Heart left ventricle (tissue), 16 donors: ENCODE measurements around the gene CAPN14. TPM values are rescaled to one million over a fixed set of nuclear protein-coding genes. Genes with fewer than 3 reads are reported as not detected.

Experiments
- ATAC-seq, 4 donors: fragments of 200-7000 bp; cut with Tn5 transposase; one replicate each; pipeline ENCODE4 v1.9.1; 2020 to 2022; ENCODE audit warnings: moderate library complexity in 4 of 4, mild to moderate bottlenecking in 3 of 4, moderate number of reproducible peaks in 1 of 4
- DNase-seq, 5 donors: peaks; one replicate each; pipeline ENCODE4 v3.0.0-alpha.2; 2020
- H3K27ac ChIP-seq, 12 donors: fragments of 200-600 bp; sonication (generic) in 4 of 12; one replicate each; pipeline versions ENCODE4 v1.5.0 to v1.8.0; 2016 to 2022; ENCODE audit warnings: mild to moderate bottlenecking in 2 of 12
- H3K27me3 ChIP-seq, 9 donors: fragments of 200-600 bp; sonication (generic) in 2 of 9; one replicate each; pipeline versions ENCODE4 v1.5.1 to v1.8.0; 2016 to 2022; ENCODE audit warnings: mild to moderate bottlenecking in 3 of 9
- H3K36me3 ChIP-seq, 9 donors: fragments of 200-600 bp; sonication (generic) in 2 of 9; one replicate each; pipeline versions ENCODE4 v1.5.0 to v1.8.0; 2018 to 2022; ENCODE audit warnings: mild to moderate bottlenecking in 2 of 9
- H3K4me1 ChIP-seq, 12 donors: fragments of 200-600 bp; sonication (generic) in 4 of 12; one replicate each; pipeline versions ENCODE4 v1.5.0 to v1.8.0; 2016 to 2022; ENCODE audit warnings: mild to moderate bottlenecking in 3 of 12
- H3K4me3 ChIP-seq, 12 donors: fragments of 200-600 bp; sonication (generic) in 4 of 12; one replicate each; pipeline versions ENCODE4 v1.5.0 to v1.8.0; 2017 to 2022; ENCODE audit warnings: mild to moderate bottlenecking in 9 of 12, moderate library complexity in 4 of 12
- H3K9me3 ChIP-seq, 12 donors: fragments of 200-600 bp; sonication (generic) in 4 of 12; one replicate each; pipeline versions ENCODE4 v1.5.0 to v1.8.0; 2016 to 2022; ENCODE audit warnings: mild to moderate bottlenecking in 1 of 12
- POLR2A ChIP-seq, 2 donors: fragments of 450-650 bp; IDR thresholded peaks; one replicate each; pipeline ENCODE4 v1.6.1; 2017; ENCODE audit warnings: antibody characterized with exemption in 2 of 2, mild to moderate bottlenecking in 2 of 2, moderate library complexity in 2 of 2
- WGBS, 4 donors: extraction: QIAGEN DNeasy Blood & Tissue Kit in 2 of 4; methylation state at CpG; one replicate each; pipeline versions ENCODE4 v1.1.5 to v1.1.7; 2013 to 2018; 5-methylcytosine and 5-hydroxymethylcytosine counted together
- intact Hi-C, 10 donors: fragments of 100-400 bp; cut with DNase I; formaldehyde crosslinking; loops; one replicate each; pipeline versions ENCODE4 v1.11.1 to v1.14.2; 2022
- polyA plus RNA-seq, 2 donors: library from polyadenylated mRNA; stranded (reverse); fragments of 200-250 nt; gene quantifications; one replicate each; pipeline ENCODE4 v1.2.3, GENCODE V29; 2013
- total RNA-seq, 9 donors: library from RNA; depleted of rRNA in 2 of 9; stranded (reverse); fragments of >200 nt in 2 of 9; fragmentation: NEBNext Ultra II Directional in 3 of 9; extraction: Animal tissue kit (Norgen Biotek cat#: 25700) in 3 of 9; gene quantifications; one replicate each; pipeline versions ENCODE4 v1.1.0 to v1.2.4, GENCODE V29; 2016 to 2023
- TF ChIP-seq, protein P1 (sequence below), 12 donors: fragments of 200-600 bp; sonication (generic) in 4 of 12; IDR thresholded peaks; one replicate each; pipeline versions ENCODE4 v1.5.0 to v1.8.0; 2018 to 2022; ENCODE audit warnings: antibody characterized with exemption in 12 of 12, mild to moderate bottlenecking in 5 of 12
- donor health status: ischemic (EF 13 %, LVEDD 7.1; RV severe dilation, severe dysfunction).
- donor health status: healthy with polysubstance abuse.
- donor health status: DM: no; HTN: yes; CAD: no.
- donor health status: DM: no; HTN: no; CAD: no.
- donor health status: ischemic (EF 25% LVEDD 6.9; RV normal size, moderate dysfunction).
- donor health status: ischemic (EF 25% LVEDD 5.7; RV mildly dilated, moderate dysfunction).
- donor health status: healthy.
- donor health status: DM: yes; HTN: yes; CAD: no.
- donor health status: ischemic (EF 35%, LVEDD 5.7; RV mildly dilated, moderate dysfunction).
- donor health status: nonischemic (EF 11% LVEDD 7.7; RV severe dilation, severe dysfunction).
- donor health status: DM: yes; HTN: yes; CAD: no.
- donor health status: PGD.
- donor health status: ischemic (EF 29% LVEDD 5.4; RV normal size, mild dysfunction).
- donor health status: nonischemic (EF 23%, LVEDD 6.1; RV moderate dilation, normal function).

Gene CAPN14
- total and polyA plus RNA-seq, 11 donors: 0.04 to 0.44 (median 0.17) TPM

DNA sequence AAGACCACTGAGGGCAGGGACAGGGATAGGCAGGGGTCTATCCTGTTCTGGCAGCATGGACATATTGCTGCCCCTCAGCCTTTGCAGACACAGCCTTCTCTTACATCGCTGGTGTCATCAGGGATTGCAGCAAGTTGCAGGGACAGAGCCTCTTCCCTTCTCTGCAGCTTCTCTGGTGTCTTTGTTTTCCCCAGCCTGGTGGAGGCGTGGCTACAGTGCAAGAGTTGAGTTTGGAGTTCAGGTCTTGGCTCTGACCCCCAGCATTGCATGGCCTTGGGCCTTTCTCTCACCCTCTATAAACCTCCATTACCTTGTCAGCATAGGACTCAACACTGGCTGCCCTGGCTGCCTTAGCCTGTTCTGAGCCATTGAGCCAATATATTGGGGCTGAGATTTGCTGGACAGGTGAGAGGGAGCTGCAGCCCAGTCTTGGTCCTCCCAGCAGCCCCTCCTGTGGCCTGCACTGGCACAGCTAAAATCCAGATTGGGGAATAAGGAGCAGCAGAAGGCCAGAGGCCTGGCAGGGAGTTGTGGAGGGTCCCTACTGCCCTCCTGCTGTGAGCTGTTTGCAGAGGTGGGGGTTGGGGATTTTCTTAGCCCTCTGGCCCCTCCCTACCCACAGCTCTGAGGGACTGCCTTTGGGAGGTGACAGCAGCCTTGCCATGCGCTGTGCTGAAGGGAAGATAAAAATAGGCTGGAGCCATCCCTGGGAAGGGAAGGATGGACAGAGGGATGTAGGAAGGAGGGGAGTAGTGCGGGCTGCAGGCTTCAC, 39.5 kb upstream of the CAPN14 start:
- ATAC-seq (peak; percentile 16 to 65 (median 48)), DNase-seq (peak in 1 of 5 donors; percentile 14)
- Histone ChIP-seq H3K9me3 (no peaks in the 10 kb centered on the region), H3K27ac (no peak overlapping the region), H3K4me3 (no peak overlapping the region), H3K36me3 (peaks cover 0 to 31% (median 11%) of the 10 kb centered on the region in 9 donors), H3K4me1 (peaks cover 0 to 17% (median 0%) of the 10 kb centered on the region in 12 donors), H3K27me3 (no peaks in the 10 kb centered on the region)
- WGBS, 4 donors: 67 to 88% (median 75%) methylated on average over 4 of the region's 4 CpGs
- intact Hi-C loops: no loop called here
- no peak for TF ChIP-seq POLR2A (IDR thresholded peaks at IDR 0.05)
- TF ChIP-seq, protein P1, sequence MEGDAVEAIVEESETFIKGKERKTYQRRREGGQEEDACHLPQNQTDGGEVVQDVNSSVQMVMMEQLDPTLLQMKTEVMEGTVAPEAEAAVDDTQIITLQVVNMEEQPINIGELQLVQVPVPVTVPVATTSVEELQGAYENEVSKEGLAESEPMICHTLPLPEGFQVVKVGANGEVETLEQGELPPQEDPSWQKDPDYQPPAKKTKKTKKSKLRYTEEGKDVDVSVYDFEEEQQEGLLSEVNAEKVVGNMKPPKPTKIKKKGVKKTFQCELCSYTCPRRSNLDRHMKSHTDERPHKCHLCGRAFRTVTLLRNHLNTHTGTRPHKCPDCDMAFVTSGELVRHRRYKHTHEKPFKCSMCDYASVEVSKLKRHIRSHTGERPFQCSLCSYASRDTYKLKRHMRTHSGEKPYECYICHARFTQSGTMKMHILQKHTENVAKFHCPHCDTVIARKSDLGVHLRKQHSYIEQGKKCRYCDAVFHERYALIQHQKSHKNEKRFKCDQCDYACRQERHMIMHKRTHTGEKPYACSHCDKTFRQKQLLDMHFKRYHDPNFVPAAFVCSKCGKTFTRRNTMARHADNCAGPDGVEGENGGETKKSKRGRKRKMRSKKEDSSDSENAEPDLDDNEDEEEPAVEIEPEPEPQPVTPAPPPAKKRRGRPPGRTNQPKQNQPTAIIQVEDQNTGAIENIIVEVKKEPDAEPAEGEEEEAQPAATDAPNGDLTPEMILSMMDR (IDR thresholded peaks at IDR 0.05): no peak

DNA sequence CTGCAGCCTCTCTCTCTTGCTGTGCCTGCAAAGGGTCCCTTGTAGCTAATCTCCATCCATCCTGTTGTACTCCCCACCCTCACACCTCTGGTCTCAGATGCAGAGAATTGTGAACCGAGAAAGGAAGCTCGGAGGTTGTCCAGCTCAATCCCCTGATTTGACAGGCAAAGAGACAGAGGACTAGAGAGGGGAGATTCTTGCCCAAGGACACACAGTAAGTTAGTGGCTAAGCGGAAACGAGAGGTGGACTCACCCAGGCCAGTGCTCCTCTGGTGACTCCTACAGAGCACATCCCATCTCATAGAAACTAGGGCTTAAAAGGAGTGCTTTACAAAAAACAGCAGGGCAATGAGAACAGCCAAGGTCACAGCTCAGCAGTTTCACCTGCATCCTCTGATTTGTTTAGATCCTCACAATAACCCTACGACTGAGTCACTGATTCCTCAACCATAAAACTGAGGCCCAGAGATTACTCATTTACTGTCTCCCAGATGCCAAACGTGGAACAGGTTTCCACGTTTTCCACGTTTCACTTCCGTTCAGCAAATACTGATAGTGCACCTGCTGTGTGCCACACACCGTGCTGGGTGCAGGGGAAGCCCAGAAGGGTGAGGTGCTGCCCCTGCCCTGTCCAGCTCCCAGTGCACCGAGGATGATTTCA, 38.7 kb upstream of the CAPN14 start:
- Histone ChIP-seq H3K36me3 (peaks cover 0 to 24% (median 6%) of the 10 kb centered on the region in 9 donors), H3K27me3 (no peaks in the 10 kb centered on the region), H3K4me1 (peaks cover 0 to 19% (median 2%) of the 10 kb centered on the region in 12 donors), H3K9me3 (no peaks in the 10 kb centered on the region), H3K27ac (no peak overlapping the region), H3K4me3 (no peak overlapping the region)
- intact Hi-C loops: no loop called here
- DNase-seq (peak in 1 of 5 donors; percentile 5), ATAC-seq (no peak)
- 89 to 92% (median 91%) methylated on average over 11 of the region's 11 CpGs for WGBS, 4 donors
- TF ChIP-seq, protein P1 (IDR thresholded peaks at IDR 0.05): no peak
- TF ChIP-seq POLR2A (IDR thresholded peaks at IDR 0.05): no peak

DNA sequence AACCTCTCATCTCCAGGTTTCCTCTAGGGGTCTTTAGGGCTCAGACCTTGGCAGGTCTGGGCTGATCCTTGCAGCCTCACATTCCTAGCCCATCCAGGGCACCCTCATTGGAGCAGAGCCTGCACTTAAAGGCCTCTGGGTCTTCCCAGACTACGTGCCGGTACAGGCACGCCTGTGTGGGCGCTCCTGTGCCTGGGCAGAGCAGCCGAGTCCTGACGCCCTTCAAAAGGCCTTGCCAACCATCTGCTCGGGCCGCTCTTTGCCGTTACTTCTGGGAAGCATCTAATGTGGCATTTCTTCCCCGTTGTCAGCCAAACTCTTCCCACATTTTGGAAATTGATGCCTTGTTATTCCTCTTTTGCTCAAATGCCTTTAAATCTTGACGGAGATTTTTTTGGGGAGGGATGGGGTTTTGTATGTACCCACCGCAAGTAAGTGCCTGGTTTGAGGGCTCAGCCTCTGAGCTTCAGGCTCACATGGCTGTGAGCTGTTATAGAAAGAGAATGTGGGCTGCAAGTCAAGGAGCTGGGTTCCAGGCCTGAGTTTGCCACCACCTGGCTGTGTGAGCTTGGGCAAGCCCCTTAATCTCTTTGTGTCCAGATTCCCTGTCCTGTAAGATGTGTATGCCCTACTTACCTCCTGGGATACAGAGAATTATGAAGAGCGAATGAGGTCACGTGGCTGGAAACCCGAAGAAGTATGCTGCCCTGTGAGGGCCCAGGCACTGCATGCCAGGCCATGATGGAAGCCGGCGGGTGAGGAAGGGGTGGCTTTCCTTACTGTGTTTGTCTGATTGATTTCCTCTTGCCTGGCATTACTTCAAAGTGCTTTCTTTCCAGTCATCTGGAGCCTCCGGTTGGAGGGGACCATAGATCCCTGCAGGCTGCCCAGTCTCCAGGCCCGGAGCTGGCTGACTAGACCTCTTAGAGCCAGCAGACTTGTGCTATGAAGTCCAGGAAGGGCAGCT, 37.2 kb upstream of the CAPN14 start:
- no peak for TF ChIP-seq POLR2A (IDR thresholded peaks at IDR 0.05)
- TF ChIP-seq, protein P1 (IDR thresholded peaks at IDR 0.05): no peak
- DNase-seq (peak in 1 of 5 donors; percentile 16), ATAC-seq (no peak)
- no peaks in the 10 kb centered on the region for H3K27me3 ChIP-seq
- WGBS, 4 donors: 82 to 89% (median 88%) methylated on average over 19 of the region's 19 CpGs
- no peak overlapping the region for H3K4me3 ChIP-seq
- H3K36me3 ChIP-seq: peaks cover 0 to 28% (median 0%) of the 10 kb centered on the region in 9 donors
- intact Hi-C loops: no loop called here
- H3K27ac ChIP-seq: no peak overlapping the region
- H3K4me1 ChIP-seq: peaks cover 0 to 26% (median 6%) of the 10 kb centered on the region in 12 donors
- no peaks in the 10 kb centered on the region for H3K9me3 ChIP-seq
